Mesodermal cell (in vitro differentiated cells): ENCODE results near the gene KRI1.

Experiments used
- H3K27ac ChIP-seq: 2 replicates; pipeline ENCODE4 v1.7.0; 2013; ENCODE audit warnings: mild to moderate bottlenecking, low read depth, low read length, moderate library complexity; ENCODE audit not compliant: severe bottlenecking
- H3K36me3 ChIP-seq: 2 replicates; pipeline ENCODE4 v1.7.1; 2013; ENCODE audit warnings: mild to moderate bottlenecking, low read length, moderate library complexity; ENCODE audit not compliant: control insufficient read depth, insufficient read depth
- H3K4me1 ChIP-seq: one replicate; pipeline ENCODE4 v1.7.1; 2013; ENCODE audit warnings: mild to moderate bottlenecking, low read length; ENCODE audit not compliant: insufficient read depth, control insufficient read depth, poor library complexity, severe bottlenecking
- H3K4me3 ChIP-seq: 2 replicates; pipeline ENCODE4 v1.7.0; 2013; ENCODE audit warnings: low read length, control low read depth, mild to moderate bottlenecking; ENCODE audit not compliant: insufficient read depth, poor library complexity, severe bottlenecking; ENCODE audit errors: extremely low read depth
- H3K9me3 ChIP-seq: 2 replicates; pipeline ENCODE4 v1.7.1; 2013; ENCODE audit warnings: mild to moderate bottlenecking, low read length, moderate library complexity; ENCODE audit not compliant: control insufficient read depth
- WGBS, 2 experiments: methylation state at CpG; one replicate each; pipeline ENCODE4 v1.1.5; 2013; ENCODE audit warnings: missing lambda C conversion rate in 2 of 2; ENCODE audit not compliant: insufficient coverage in 2 of 2; 5-methylcytosine and 5-hydroxymethylcytosine counted together

The KRI1 gene

GRCh38 chr19:10517760-10518443, 47.9 kb downstream of the KRI1 start:
- H3K4me3 ChIP-seq = peak overlapping the region; percentile 49
- WGBS, 2 experiments = 1 to 3% methylated on average over 11 to 20 of the region's 27 CpGs
- no peaks in the 10 kb centered on the region for H3K9me3 ChIP-seq
- H3K36me3 ChIP-seq = peaks cover 2% of the 10 kb centered on the region
- H3K27ac ChIP-seq = peak overlapping the region; percentile 36
- peaks cover 7% of the 10 kb centered on the region for H3K4me1 ChIP-seq

- Histone ChIP-seq H3K36me3 (peaks cover 3% of the 10 kb centered on the region), H3K4me1 (peaks cover 7% of the 10 kb centered on the region), H3K27ac (peak within 1 kb of the TSS; percentile 36), H3K9me3 (no peaks in the 10 kb centered on the region), H3K4me3 (peak within 1 kb of the TSS; percentile 49)
- WGBS, 2 experiments = 0% methylated on average over 28 to 34 of the region's 39 CpGs
Observed at GRCh38 chr19:10517361-10517759, 48.5 kb downstream of the KRI1 start, which contains the start of gene S1PR5. Gene S1PR5, minus strand, starts transcription at chr19:10517447. Its CDS starts 2,436 bp downstream, at chr19:10515011.

- H3K27ac ChIP-seq = no peak overlapping the region
- H3K4me1 ChIP-seq = peaks cover 7% of the 10 kb centered on the region
- H3K9me3 ChIP-seq = no peaks in the 10 kb centered on the region
- peaks cover 3% of the 10 kb centered on the region for H3K36me3 ChIP-seq
- H3K4me3 ChIP-seq = peak overlapping the region; percentile 49
- WGBS, 2 experiments = 44 to 50% methylated on average over 6 to 8 of the region's 10 CpGs
Observed at GRCh38 chr19:10516671-10517286, 49.0 kb downstream of the KRI1 start.

GRCh38 chr19:10516064-10516385, 49.8 kb downstream of the KRI1 start:
- no peak overlapping the region for H3K4me3 ChIP-seq
- H3K4me1 ChIP-seq = peaks cover 7% of the 10 kb centered on the region
- H3K9me3 ChIP-seq = no peaks in the 10 kb centered on the region
- 92 to 95% methylated on average over 5 of the region's 5 CpGs for WGBS, 2 experiments
- H3K36me3 ChIP-seq = peaks cover 3% of the 10 kb centered on the region
- no peak overlapping the region for H3K27ac ChIP-seq

- WGBS, 2 experiments = 12% methylated on average over 73 to 99 of the region's 107 CpGs
- Histone ChIP-seq H3K9me3 (no peaks in the 10 kb centered on the region), H3K27ac (no peak overlapping the region), H3K4me3 (peak overlapping the region; percentile 16), H3K4me1 (peaks cover 7% of the 10 kb centered on the region), H3K36me3 (peaks cover 3% of the 10 kb centered on the region)
Observed at GRCh38 chr19:10514211-10515145, 51.3 kb downstream of the KRI1 start.

GRCh38 chr19:10513223-10513622, 52.6 kb downstream of the KRI1 start:
- no peaks in the 10 kb centered on the region for H3K9me3 ChIP-seq
- WGBS, 2 experiments = 81 to 88% methylated on average over 7 of the region's 7 CpGs
- H3K4me1 ChIP-seq = peaks cover 7% of the 10 kb centered on the region

GRCh38 chr19:10510301-10510802, 55.5 kb downstream of the KRI1 start:
- no peaks in the 10 kb centered on the region for H3K4me1 ChIP-seq
- H3K9me3 ChIP-seq = no peaks in the 10 kb centered on the region
- peaks cover 3% of the 10 kb centered on the region for H3K36me3 ChIP-seq
- H3K27ac ChIP-seq = no peak overlapping the region
- 14 to 23% methylated on average over 15 of the region's 15 CpGs for WGBS, 2 experiments
- H3K4me3 ChIP-seq = no peak overlapping the region

More at GRCh38 chr19:10513223-10513622, 52.6 kb downstream of the KRI1 start:
- no peak overlapping the region for H3K27ac ChIP-seq
- no peak overlapping the region for H3K4me3 ChIP-seq
- H3K36me3 ChIP-seq = peaks cover 3% of the 10 kb centered on the region

GRCh38 chr19:10508707-10509106, 57.1 kb downstream of the KRI1 start:
- Histone ChIP-seq H3K36me3 (peaks cover 3% of the 10 kb centered on the region), H3K4me3 (no peak overlapping the region), H3K9me3 (no peaks in the 10 kb centered on the region), H3K4me1 (no peaks in the 10 kb centered on the region), H3K27ac (no peak overlapping the region)
- WGBS, 2 experiments = 81 to 100% methylated on average over 2 to 3 of the region's 3 CpGs

GRCh38 chr19:10508036-10508435, 57.8 kb downstream of the KRI1 start:
- Histone ChIP-seq H3K9me3 (no peaks in the 10 kb centered on the region), H3K27ac (no peak overlapping the region), H3K4me1 (no peaks in the 10 kb centered on the region), H3K36me3 (peaks cover 2% of the 10 kb centered on the region), H3K4me3 (no peak overlapping the region)
- WGBS, 2 experiments = 91 to 93% methylated on average over 14 to 15 of the region's 16 CpGs

- WGBS, 2 experiments = 20 to 22% methylated on average over 13 to 14 of the region's 17 CpGs
- H3K27ac ChIP-seq = no peak overlapping the region
- H3K4me1 ChIP-seq = no peaks in the 10 kb centered on the region
- peaks cover 3% of the 10 kb centered on the region for H3K36me3 ChIP-seq
- no peak overlapping the region for H3K4me3 ChIP-seq
- H3K9me3 ChIP-seq = no peaks in the 10 kb centered on the region
Observed at GRCh38 chr19:10505583-10506229, 60.1 kb downstream of the KRI1 start.
